ENCODE measurements around the gene HDAC9. TPM values are rescaled to one million over a fixed set of nuclear protein-coding genes. Genes with fewer than 3 reads are reported as not detected.

HDAC9 gene
- total RNA-seq, 1 experiment from 2014 or later, result 7.7 TPM

DNA sequence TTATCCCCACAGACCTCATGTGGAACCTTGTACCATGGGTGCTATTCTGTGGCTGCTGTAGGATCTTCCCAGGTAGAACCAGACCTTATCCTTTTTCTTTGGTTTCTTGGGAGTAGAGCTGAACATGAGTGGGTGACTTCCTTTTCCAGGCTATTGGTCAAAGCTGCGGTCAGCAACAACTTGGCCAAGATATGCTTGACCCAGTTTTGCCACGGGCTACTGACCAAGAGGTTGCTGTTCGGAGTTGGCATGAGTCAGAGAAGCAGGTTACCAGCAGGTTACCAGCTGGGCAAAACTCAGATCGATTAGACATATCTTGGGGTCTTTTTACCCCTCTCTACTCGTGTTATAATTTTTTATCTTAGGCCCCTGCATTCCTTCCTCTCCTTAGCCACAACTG lies 36.7 kb upstream of the HDAC9 start:
- Mint-ChIP-seq H3K4me3 (no peak overlapping the region), H3K27me3 (ENCODE audit: low read depth) (no peaks in the 10 kb centered on the region), H3K9me3 (no peaks in the 10 kb centered on the region), H3K36me3 (ENCODE audit: insufficient read depth in 1 of 3, low read depth in 3 of 3) (no peaks in the 10 kb centered on the region), H3K27ac (no peak overlapping the region; a peak in 2 of 7 replicates), H3K4me1 (peaks cover 4 to 5% of the 10 kb centered on the region in 2 experiments; a peak in 3 of 4 replicates)
- WGBS (ENCODE audit: extremely low coverage, insufficient read length, low lambda C conversion rate), result no CpG with 5 or more reads among the region's 5 CpGs
- Histone ChIP-seq H3K4me2 (ENCODE audit: insufficient read depth, insufficient read length, low read length) (no peak overlapping the region), H2BK120ac (ENCODE audit: low read depth, low read length, poor library complexity, severe bottlenecking) (no peak overlapping the region), H3K56ac (ENCODE audit: insufficient read length, low read depth, low read length) (no peak overlapping the region), H3K79me2 (ENCODE audit: insufficient read depth, low read length) (no peaks in the 10 kb centered on the region), H3K14ac (ENCODE audit: insufficient read depth, low read length) (no peak overlapping the region), H3K4me1 (ENCODE audit: insufficient read depth, low read length) (no peaks in the 10 kb centered on the region), H4K5ac (ENCODE audit: insufficient read length, low read depth, low read length) (no peak overlapping the region), H3T11ph (ENCODE audit: low read length) (no peak overlapping the region), H3K4ac (ENCODE audit: low read depth, low read length) (no peak overlapping the region), H2AFZ (ENCODE audit: low read length) (no peak overlapping the region), H2BK15ac (ENCODE audit: low read depth, low read length) (no peak overlapping the region), H3K23me2 (ENCODE audit: insufficient read length, low read depth, low read length, poor library complexity, severe bottlenecking) (no peaks in the 10 kb centered on the region), H4K91ac (ENCODE audit: insufficient read length, low read depth, low read length) (no peak overlapping the region), H3K23ac (ENCODE audit: insufficient read length, low read depth, low read length) (no peak overlapping the region), H2BK12ac (ENCODE audit: insufficient read length, low read depth, low read length) (no peak overlapping the region), H3K27ac (ENCODE audit: insufficient read length, low read depth, low read length) (no peak overlapping the region), H4K8ac (replicated peaks; ENCODE audit: insufficient read length, low read depth, low read length) (no peak overlapping the region), H2BK5ac (ENCODE audit: insufficient read length, low read length) (no peak overlapping the region), H3K79me1 (ENCODE audit: insufficient read depth, low read depth, low read length, poor library complexity, severe bottlenecking) (no peaks in the 10 kb centered on the region), H3K9me3 (ENCODE audit: control insufficient read depth, low read depth, low read length) (no peaks in the 10 kb centered on the region), H2AK5ac (ENCODE audit: insufficient read length, low read length) (no peak overlapping the region), H2BK20ac (ENCODE audit: low read depth, low read length, poor library complexity, severe bottlenecking) (no peak overlapping the region), H3K27me3 (ENCODE audit: insufficient read depth, low read length) (no peaks in the 10 kb centered on the region), H3K9ac (ENCODE audit: extremely low read depth, insufficient read length, low read length) (no peak overlapping the region), H4K20me1 (ENCODE audit: control insufficient read depth, insufficient read depth, insufficient read length) (no peaks in the 10 kb centered on the region), H3K18ac (ENCODE audit: insufficient read length, low read depth, low read length) (no peak overlapping the region)
- no peak for DNase-seq
- TF ChIP-seq CTCF (conservative IDR thresholded peaks at IDR 0.05), result no peak

Measured in H9 (cell line).